H1 (cell line): ENCODE measurements around the gene TACC2.

Experiments used
- BACH1 ChIP-seq: IDR thresholded peaks from 2 replicates; pipeline ENCODE4 v1.6.1; 2012; ENCODE audit warnings: low read length, improper control_type of control experiment
- CTCF ChIP-seq, 3 experiments: IDR thresholded peaks; 1 replicate in 2 of 3; 2 replicates in 1 of 3; pipeline versions ENCODE4 v1.5.1 to v1.6.1; 2011; ENCODE audit warnings: low read length in 3 of 3, mild to moderate bottlenecking in 3 of 3, inconsistent platforms in 2 of 3, low read depth in 1 of 3, moderate library complexity in 1 of 3; ENCODE audit not compliant: insufficient read depth in 1 of 3; ENCODE audit errors: control extremely low read depth in 1 of 3
- EGR1 ChIP-seq: IDR thresholded peaks from 2 replicates; pipeline ENCODE4 v1.6.1; 2011; ENCODE audit warnings: low read depth, low read length, borderline replicate concordance
- MAX ChIP-seq: IDR thresholded peaks from 2 replicates; pipeline ENCODE4 v1.6.1; 2012; ENCODE audit warnings: inconsistent platforms

- TF ChIP-seq BACH1 (no peak), EGR1 (no peak), CTCF (IDR thresholded peaks at IDR 0.05; ENCODE audit: control extremely low read depth in 1 of 3, insufficient read depth in 1 of 3, low read depth in 1 of 3, low read length in 3 of 3) (no peak), MAX (no peak)
Observed at GRCh38 chr10:122049076-122049475, 60.1 kb downstream of the TACC2 start.
